Subcutaneous adipose tissue (tissue), 4 donors: ENCODE data around the gene CHTF8. TPM values are rescaled to one million over a fixed set of nuclear protein-coding genes. Genes with fewer than 3 reads are reported as not detected.

Experiments used
- total RNA-seq, 4 donors: library from RNA; depleted of rRNA; stranded (reverse); fragments of >200 nt; gene quantifications; one replicate each; pipeline ENCODE4 v1.1.0, GENCODE V29; 2016
- TF ChIP-seq, protein P1 (sequence below): fragments of 450-650 bp; IDR thresholded peaks from one replicate; pipeline ENCODE4 v1.5.1; 2016; ENCODE audit warnings: low read depth, mild to moderate bottlenecking, control low read depth, antibody characterized with exemption, moderate library complexity

CHTF8 gene
- total RNA-seq, 4 donors from 2014 or later = 54.3 to 74.2 (median 65.7) TPM

DNA sequence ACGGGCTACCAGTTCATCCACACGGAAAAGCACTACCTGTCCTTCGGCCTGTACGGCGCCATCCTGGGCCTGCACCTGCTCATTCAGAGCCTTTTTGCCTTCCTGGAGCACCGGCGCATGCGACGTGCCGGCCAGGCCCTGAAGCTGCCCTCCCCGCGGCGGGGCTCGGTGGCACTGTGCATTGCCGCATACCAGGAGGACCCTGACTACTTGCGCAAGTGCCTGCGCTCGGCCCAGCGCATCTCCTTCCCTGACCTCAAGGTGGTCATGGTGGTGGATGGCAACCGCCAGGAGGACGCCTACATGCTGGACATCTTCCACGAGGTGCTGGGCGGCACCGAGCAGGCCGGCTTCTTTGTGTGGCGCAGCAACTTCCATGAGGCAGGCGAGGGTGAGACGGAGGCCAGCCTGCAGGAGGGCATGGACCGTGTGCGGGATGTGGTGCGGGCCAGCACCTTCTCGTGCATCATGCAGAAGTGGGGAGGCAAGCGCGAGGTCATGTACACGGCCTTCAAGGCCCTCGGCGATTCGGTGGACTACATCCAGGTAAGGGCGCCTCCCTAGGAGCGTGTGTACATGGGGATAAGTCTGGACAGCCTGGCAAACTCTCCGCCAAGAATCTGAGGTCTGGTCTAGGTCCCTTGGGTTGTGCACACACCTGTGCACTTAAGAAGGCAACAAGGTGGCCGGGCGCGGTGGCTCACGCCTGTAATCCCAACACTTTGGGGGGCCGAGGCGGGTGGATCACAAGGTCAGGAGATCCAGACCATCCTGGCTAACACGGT, 22.7 kb downstream of the CHTF8 start:
- TF ChIP-seq, protein P1, sequence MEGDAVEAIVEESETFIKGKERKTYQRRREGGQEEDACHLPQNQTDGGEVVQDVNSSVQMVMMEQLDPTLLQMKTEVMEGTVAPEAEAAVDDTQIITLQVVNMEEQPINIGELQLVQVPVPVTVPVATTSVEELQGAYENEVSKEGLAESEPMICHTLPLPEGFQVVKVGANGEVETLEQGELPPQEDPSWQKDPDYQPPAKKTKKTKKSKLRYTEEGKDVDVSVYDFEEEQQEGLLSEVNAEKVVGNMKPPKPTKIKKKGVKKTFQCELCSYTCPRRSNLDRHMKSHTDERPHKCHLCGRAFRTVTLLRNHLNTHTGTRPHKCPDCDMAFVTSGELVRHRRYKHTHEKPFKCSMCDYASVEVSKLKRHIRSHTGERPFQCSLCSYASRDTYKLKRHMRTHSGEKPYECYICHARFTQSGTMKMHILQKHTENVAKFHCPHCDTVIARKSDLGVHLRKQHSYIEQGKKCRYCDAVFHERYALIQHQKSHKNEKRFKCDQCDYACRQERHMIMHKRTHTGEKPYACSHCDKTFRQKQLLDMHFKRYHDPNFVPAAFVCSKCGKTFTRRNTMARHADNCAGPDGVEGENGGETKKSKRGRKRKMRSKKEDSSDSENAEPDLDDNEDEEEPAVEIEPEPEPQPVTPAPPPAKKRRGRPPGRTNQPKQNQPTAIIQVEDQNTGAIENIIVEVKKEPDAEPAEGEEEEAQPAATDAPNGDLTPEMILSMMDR = no peak

DNA sequence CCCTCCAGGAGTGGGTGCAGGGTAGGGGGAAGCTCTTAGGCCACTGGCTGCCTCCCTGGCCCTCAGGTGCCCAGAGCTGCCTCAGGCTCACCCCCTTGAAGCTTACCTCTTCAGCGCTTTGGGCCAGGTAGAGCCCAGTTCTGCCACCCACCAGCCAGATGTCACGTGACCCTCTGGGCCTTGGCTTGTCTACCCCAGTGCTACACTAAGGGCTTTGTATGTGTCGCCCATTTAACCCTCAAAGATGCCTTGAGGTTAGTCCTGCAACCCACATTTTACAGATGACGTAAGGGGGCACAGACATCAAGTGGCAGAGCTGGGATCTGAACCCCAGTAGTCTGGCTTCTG, 23.5 kb downstream of the CHTF8 start:
- TF ChIP-seq, protein P1 = no peak

DNA sequence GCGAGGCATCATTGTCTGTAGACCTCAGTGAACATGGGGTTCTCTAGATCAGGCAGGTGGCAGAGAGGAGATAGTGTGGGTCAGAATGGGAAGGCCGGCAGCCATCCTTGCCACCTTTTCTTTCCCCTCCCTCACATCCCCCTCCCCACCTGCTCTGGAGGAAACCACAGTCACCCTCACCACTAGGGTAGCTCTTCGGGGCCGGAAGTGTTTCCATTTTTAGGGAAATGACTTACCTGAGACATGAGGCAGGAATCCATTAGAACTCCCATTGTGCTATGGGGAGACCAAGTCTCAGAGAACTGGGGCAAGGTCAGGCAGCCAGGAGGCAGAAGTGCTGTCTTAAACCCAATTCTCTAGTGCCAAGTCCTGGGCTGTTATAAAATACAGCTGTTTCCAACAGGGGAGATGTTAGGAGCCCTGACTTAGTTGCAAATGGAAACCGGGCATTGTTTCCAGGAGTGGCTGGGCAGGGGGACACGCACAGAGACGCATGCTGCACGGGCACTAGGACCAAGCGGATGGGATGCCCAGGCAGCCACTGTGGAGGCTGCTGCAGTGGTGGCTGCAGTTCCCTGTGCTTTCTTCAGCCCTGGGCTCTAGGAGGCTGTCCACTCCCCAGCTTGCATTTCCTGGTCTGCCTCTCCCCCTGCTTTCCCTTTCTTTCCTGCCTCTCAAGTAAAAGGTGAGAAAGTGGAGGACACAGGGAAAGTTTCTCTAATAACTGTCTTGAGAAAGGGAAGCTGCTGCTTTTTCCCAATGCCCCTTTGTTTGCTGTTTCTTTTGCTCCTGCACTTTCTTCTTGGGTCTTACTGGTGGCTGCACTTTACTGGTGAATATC, 24.1 kb downstream of the CHTF8 start:
- TF ChIP-seq, protein P1 = no peak

DNA sequence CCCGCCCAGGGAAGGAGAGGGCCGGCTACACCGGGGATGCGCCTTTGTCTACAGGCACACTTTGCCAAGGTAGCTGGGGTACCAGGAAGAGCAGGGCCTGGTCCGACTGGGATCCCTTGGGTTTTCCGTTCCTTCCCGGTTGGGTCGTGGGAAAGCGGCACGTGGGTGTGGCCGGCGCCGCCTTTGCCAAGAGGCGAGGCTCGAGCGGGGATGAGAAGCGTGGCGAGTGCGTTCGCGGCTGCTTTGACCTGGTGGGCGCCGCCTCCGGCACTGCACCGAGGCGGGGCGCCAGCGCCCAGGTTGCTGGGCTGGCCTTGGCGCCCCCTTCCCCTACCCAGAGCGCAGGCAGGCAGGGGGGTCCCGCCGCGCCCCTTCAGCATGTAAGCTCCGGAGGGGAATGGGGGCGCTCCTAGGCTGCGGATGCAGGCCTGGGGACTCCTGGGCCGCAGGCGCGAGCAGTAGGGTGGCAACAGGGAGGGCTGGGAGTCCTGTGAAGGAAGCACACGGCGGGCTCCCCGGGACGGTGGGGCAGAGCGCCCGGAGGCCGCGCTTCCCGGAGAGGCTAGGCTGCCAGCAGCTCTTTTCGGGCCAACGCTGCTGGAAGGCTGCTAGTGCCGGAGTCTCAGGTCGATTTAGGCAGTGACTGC, 24.9 kb downstream of the CHTF8 start:
- TF ChIP-seq, protein P1 = no peak

DNA sequence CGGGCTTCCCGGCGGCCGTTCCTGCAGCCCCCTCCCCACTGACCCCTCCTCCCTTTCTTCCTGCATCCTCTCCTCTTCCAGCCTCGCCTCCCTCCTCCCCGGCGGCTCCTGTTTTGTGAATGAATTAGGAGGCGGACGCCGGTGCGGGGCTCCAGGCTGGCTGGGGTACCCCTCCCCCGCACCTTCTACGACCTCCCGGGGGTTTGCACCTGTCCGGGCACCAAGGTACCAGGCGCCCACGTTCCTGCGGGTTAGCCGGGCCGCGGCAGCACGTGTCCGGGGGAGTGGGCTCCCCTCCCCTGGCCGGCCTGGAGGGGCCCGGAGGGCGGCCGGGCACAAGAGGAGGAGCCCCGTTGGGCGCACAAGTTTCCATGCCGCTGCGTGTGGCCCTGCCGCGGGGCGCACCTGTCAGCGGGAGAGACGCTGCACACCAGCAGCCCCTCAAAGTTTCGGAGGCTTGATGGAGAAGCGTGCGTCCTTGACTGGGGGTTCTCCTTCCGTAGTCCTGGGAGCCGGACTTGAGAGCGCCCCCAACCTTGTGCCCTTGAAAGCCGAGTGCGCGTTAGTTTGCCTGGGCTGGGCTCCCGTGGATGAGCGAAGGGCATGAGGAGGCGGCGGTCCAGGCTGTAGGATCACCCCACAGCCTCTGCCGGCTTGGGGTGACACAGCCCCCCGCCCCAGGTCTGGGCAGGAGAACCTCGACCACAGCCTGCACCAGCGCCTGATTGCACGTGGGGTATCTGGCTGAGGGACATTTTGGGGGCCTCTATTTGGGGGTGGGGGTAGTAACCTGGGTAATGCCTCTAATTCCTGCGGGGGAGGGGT, 25.7 kb downstream of the CHTF8 start:
- TF ChIP-seq, protein P1 = no peak

DNA sequence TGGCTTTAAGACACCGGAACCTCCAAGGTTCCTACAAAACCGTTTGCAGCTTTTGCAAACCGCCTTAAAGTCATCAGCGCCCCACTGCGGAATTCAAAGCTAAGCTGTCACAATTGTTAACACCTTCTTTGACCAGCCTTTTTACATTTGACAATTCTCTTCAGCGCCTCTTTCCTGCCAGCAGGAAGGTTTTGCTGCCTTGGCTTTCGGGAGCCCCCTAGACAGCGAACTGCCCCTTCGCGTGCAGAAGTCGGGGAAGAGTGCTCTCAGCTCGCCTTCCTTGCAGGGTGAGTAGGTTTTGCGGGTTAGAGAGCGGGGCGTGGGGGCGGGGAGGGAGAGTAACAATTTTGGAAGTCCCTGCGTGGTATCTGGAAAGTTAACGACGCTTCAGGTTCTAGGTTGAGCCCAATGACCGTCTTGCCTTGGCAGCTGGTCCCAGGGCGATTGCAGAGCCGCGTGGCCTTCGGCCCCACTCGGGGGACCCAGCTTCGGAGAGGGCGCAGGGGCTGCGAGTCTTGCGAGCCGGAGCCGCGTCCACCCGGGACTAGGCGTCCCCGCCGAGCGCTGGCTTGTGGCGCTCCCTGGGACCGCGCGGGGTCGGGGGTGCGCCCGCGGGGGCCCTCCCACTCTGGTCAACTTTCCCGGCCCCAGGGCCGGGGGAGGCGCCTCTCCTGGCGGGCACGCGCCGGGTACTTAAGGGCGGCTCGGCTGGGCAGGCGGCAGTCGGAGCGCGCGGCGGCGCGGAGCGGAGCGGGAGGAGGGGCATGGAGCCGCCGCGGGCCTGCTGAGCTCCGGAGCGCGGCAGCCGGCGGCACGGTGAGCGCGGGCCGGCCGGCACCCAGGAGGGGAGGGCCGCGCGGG, 26.7 kb downstream of the CHTF8 start, which contains the start of gene HAS3:
Gene HAS3 (plus strand): TSS at position 153 of the 861 bp plus-strand sequence. CDS start 3,743 bp downstream, outside the sequence.
- TF ChIP-seq, protein P1 = no peak
